B cell (primary cell): ENCODE measurements around the gene TPCN2. TPM values are rescaled to one million over a fixed set of nuclear protein-coding genes. Genes with fewer than 3 reads are reported as not detected.

Experiments
- ATAC-seq: fragments of 200-7000 bp; cut with Tn5 transposase; one replicate; pipeline ENCODE4 v1.10.0; 2021; ENCODE audit warnings: low read depth, mild to moderate bottlenecking, moderate number of reproducible peaks, moderate library complexity
- CTCF ChIA-PET: fragments of 350-600 bp; sonication (Branson Sonifier 250); formaldehyde crosslinking; loops from one replicate; lab custom pipeline; 2021; ENCODE audit warnings: antibody characterized with exemption, inconsistent platforms; lab: Charles Lee
- POLR2A ChIA-PET: fragments of 350-600 bp; sonication (Branson Sonifier 250); formaldehyde crosslinking; loops from one replicate; lab custom pipeline; 2021; ENCODE audit warnings: antibody characterized with exemption; lab: Charles Lee
- DNase-seq: peaks from one replicate; pipeline ENCODE4 v3.0.0; 2013
- H2AFZ ChIP-seq: 2 replicates; pipeline ENCODE4 v1.6.1; 2012; ENCODE audit warnings: mild to moderate bottlenecking, low read depth, low read length; ENCODE audit not compliant: insufficient read depth, poor library complexity, severe bottlenecking
- H3K27ac ChIP-seq, 2 donors: 1 replicate in 1 of 2; 2 replicates in 1 of 2; pipeline ENCODE4 v1.5.1; 2012 to 2013; ENCODE audit warnings: low read length in 2 of 2, mild to moderate bottlenecking in 2 of 2, moderate library complexity in 1 of 2
- H3K27me3 ChIP-seq, 4 experiments: fragments of 200-600 bp in 1 of 4; sonication (generic) in 1 of 4; replicated peaks in 1 of 4; 1 replicate in 2 of 4; 2 replicates in 2 of 4; pipeline versions ENCODE4 v1.6.1 to v1.7.0; 2013 to 2016; ENCODE audit warnings: low read length in 3 of 4, mild to moderate bottlenecking in 2 of 4, mixed read lengths in 1 of 4, moderate library complexity in 1 of 4; ENCODE audit not compliant: insufficient read depth in 4 of 4, control insufficient read depth in 3 of 4; ENCODE audit errors: control extremely low read depth in 1 of 4
- H3K36me3 ChIP-seq, 2 experiments: replicated peaks in 1 of 2; 1 replicate in 1 of 2; 2 replicates in 1 of 2; pipeline versions ENCODE4 v1.6.1 to v1.7.1; 2013; ENCODE audit warnings: low read length in 1 of 2; ENCODE audit not compliant: insufficient read depth in 2 of 2, control insufficient read depth in 1 of 2; ENCODE audit errors: control extremely low read depth in 1 of 2, extremely low read depth in 1 of 2
- H3K4me1 ChIP-seq, 2 donors: fragments of 200-600 bp in 1 of 2; sonication (generic) in 1 of 2; 1 replicate in 1 of 2; 2 replicates in 1 of 2; pipeline versions ENCODE4 v1.5.1 to v1.6.1; 2013 to 2017; ENCODE audit warnings: low read length in 2 of 2; ENCODE audit not compliant: control insufficient read depth in 2 of 2, insufficient read depth in 2 of 2
- H3K4me2 ChIP-seq: replicated peaks from 2 replicates; pipeline ENCODE3; 2012; ENCODE audit warnings: mild to moderate bottlenecking, low read depth, low read length; ENCODE audit not compliant: poor library complexity, severe bottlenecking
- H3K4me3 ChIP-seq, 5 experiments: fragments of 200-600 bp in 1 of 5; sonication (generic) in 1 of 5; 1 replicate in 3 of 5; 2 replicates in 2 of 5; pipeline versions ENCODE4 v1.5.1 to v1.7.0; 2011 to 2016; ENCODE audit warnings: low read length in 4 of 5, mild to moderate bottlenecking in 4 of 5, low read depth in 2 of 5, control low read depth in 1 of 5, moderate library complexity in 1 of 5; ENCODE audit not compliant: insufficient read depth in 1 of 5; ENCODE audit errors: control extremely low read depth in 1 of 5, extremely low read depth in 1 of 5
- H3K79me2 ChIP-seq: fragments of 200-600 bp; sonication (generic); one replicate; pipeline ENCODE4 v1.6.0; 2016; ENCODE audit warnings: low read length; ENCODE audit not compliant: control insufficient read depth, insufficient read depth
- H3K9ac ChIP-seq: fragments of 200-600 bp; sonication (generic); 2 replicates; pipeline ENCODE4 v1.6.1; 2017; ENCODE audit warnings: mild to moderate bottlenecking, low read length, moderate library complexity
- H3K9me3 ChIP-seq, 3 donors: one replicate each; pipeline versions ENCODE4 v1.6.1 to v1.7.1; 2013; ENCODE audit warnings: low read length in 2 of 3; ENCODE audit not compliant: control insufficient read depth in 2 of 3, insufficient read depth in 1 of 3; ENCODE audit errors: control extremely low read depth in 1 of 3
- H4K20me1 ChIP-seq: 2 replicates; pipeline ENCODE4 v1.6.0; 2012; ENCODE audit warnings: mild to moderate bottlenecking, low read length; ENCODE audit not compliant: insufficient read depth, control insufficient read depth, poor library complexity, severe bottlenecking
- H3K27ac Mint-ChIP-seq: one replicate; pipeline ENCODE4 v1.8.0; 2021; ENCODE audit warnings: mixed read lengths
- H3K27me3 Mint-ChIP-seq: one replicate; pipeline ENCODE4 v1.8.0; 2021; ENCODE audit warnings: mixed read lengths
- H3K4me1 Mint-ChIP-seq: one replicate; pipeline ENCODE4 v1.8.0; 2021; ENCODE audit warnings: mixed read lengths
- H3K4me3 Mint-ChIP-seq: one replicate; pipeline ENCODE4 v1.8.0; 2021; ENCODE audit warnings: mixed read lengths
- H3K9me3 Mint-ChIP-seq: one replicate; pipeline ENCODE4 v1.8.0; 2022; ENCODE audit warnings: mixed read lengths; ENCODE audit not compliant: insufficient read depth
- CTCF ChIP-seq: fragments of 200-600 bp; IDR thresholded peaks from one replicate; pipeline ENCODE4 v1.8.0; 2022; ENCODE audit warnings: antibody characterized with exemption, mild to moderate bottlenecking
- EZH2 ChIP-seq: IDR thresholded peaks from 2 replicates; pipeline ENCODE4 v1.6.1; 2012; ENCODE audit warnings: borderline replicate concordance, low read depth, mild to moderate bottlenecking, moderate library complexity, low read length; ENCODE audit not compliant: insufficient read depth, poor library complexity, severe bottlenecking
- WGBS: methylation state at CpG from one replicate; pipeline ENCODE4 v1.1.5; 2013; ENCODE audit warnings: missing lambda C conversion rate; ENCODE audit not compliant: insufficient coverage; 5-methylcytosine and 5-hydroxymethylcytosine counted together
- intact Hi-C: fragments of 100-400 bp; cut with micrococcal nuclease; formaldehyde crosslinking; loops from one replicate; pipeline ENCODE4 v1.10.0; 2022
- polyA plus RNA-seq: library from polyadenylated mRNA; depleted of rRNA; stranded (reverse); fragments of >200 nt; gene quantifications from 2 replicates; pipeline ENCODE4 v1.2.3, GENCODE V29; 2012
- total RNA-seq, 2 donors: library from RNA; stranded (reverse); fragments of 120-200 nt in 1 of 2; gene quantifications; 1 replicate in 1 of 2; 2 replicates in 1 of 2; pipeline versions ENCODE4 v1.2.3 to v1.2.4, GENCODE V29; 2013 to 2022

The TPCN2 gene
- total and polyA plus RNA-seq, 2 donors (not counting 1 experiment from before 2014, with no cell fraction given): 16.8 to 71.4 TPM

DNA sequence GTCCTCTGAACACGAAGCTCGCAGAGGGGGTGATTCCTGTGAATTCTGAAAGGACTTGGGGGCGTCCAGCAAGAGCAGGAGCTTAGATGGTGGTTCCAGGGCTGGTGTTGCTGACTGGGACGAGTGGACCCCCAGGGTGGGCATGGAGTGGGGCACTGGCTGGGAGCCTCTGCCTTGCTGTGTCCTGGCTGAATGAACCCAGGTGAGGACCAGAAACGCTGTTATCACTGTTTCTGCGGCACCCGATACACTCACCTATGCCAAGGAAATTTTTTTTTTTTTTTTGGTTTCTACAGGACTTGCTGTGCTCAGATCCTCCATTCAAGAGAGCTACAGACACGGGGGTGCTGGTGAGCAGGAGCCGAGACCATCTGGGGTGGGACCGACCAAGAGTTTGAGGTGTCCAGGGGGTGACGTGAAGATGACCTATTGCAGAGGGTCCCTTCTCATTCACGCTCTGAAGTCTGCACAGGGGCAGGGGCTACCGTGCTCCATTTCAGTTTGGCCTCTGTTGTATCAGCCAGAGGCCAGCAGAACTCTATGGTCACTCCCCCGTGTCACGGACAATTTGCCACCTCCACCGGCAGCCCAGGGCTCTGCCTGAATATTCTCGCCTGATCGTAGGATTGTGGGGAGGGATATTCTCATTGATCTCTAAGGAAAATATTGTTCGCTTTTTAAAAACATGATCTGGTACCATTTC lies 110.6 kb downstream of the TPCN2 start:
- peaks cover 10% of the 10 kb centered on the region for H3K4me1 Mint-ChIP-seq
- peaks cover 0 to 13% (median 0%) of the 10 kb centered on the region in 4 experiments for H3K27me3 ChIP-seq
- peaks cover 0 to 3% of the 10 kb centered on the region in 2 donors for H3K4me1 ChIP-seq
- DNase-seq (no peak), ATAC-seq (no peak)
- no peak overlapping the region for H3K27ac ChIP-seq
- no peak overlapping the region for H3K4me3 Mint-ChIP-seq
- H3K9ac ChIP-seq: no peak overlapping the region
- POLR2A ChIA-PET: no interaction called here
- intact Hi-C loops: no loop called here
- H4K20me1 ChIP-seq: no peaks in the 10 kb centered on the region
- CTCF ChIA-PET: no interaction called here
- H3K27me3 Mint-ChIP-seq: peaks cover 8% of the 10 kb centered on the region
- peaks cover 2 to 7% (median 3%) of the 10 kb centered on the region in 3 donors for H3K9me3 ChIP-seq
- H3K27ac Mint-ChIP-seq: no peak overlapping the region
- no peak for TF ChIP-seq EZH2
- no peak for TF ChIP-seq CTCF
- no peak overlapping the region for H3K4me3 ChIP-seq
- no peaks in the 10 kb centered on the region for H3K79me2 ChIP-seq
- WGBS: 95% methylated on average over 14 of the region's 19 CpGs
- no peaks in the 10 kb centered on the region for H3K36me3 ChIP-seq
- peaks cover 6% of the 10 kb centered on the region for H3K9me3 Mint-ChIP-seq
- no peak overlapping the region for H3K4me2 ChIP-seq
- no peak overlapping the region for H2AFZ ChIP-seq

GRCh38 chr11:69160296-69161116 lies 111.8 kb downstream of the TPCN2 start:
- ATAC-seq: no peak
- Histone ChIP-seq H4K20me1 (no peaks in the 10 kb centered on the region), H3K27me3 (peaks cover 0 to 13% (median 0%) of the 10 kb centered on the region in 4 experiments), H3K36me3 (no peaks in the 10 kb centered on the region), H3K9ac (no peak overlapping the region), H3K4me2 (no peak overlapping the region), H3K9me3 (peaks cover 3 to 7% (median 7%) of the 10 kb centered on the region in 3 donors), H3K27ac (no peak overlapping the region), H3K79me2 (no peaks in the 10 kb centered on the region), H3K4me1 (peaks cover 0 to 3% of the 10 kb centered on the region in 2 donors), H2AFZ (no peak overlapping the region), H3K4me3 (no peak overlapping the region)
- intact Hi-C loops: no loop called here
- peaks cover 6% of the 10 kb centered on the region for H3K9me3 Mint-ChIP-seq
- DNase-seq: no peak
- peaks cover 10% of the 10 kb centered on the region for H3K4me1 Mint-ChIP-seq
- TF ChIP-seq CTCF (no peak), EZH2 (no peak)
- peaks cover 8% of the 10 kb centered on the region for H3K27me3 Mint-ChIP-seq
- ChIA-PET CTCF (no interaction called here), POLR2A (no interaction called here)
- H3K4me3 Mint-ChIP-seq: no peak overlapping the region
- no peak overlapping the region for H3K27ac Mint-ChIP-seq
- WGBS: 93% methylated on average over 7 of the region's 15 CpGs
